A549 (cell line): Measurements from ENCODE around the gene NRG3.

Source experiments
- CTCF ChIP-seq: fragments of >200 bp; sonication (Bioruptor Twin); formaldehyde crosslinking; IDR thresholded peaks from 3 replicates; pipeline ENCODE4 v1.5.1; 2016
- SMC3 ChIP-seq: fragments of >200 bp; sonication (Bioruptor Twin); formaldehyde crosslinking; IDR thresholded peaks from 3 replicates; pipeline ENCODE4 v1.6.1; 2018; ENCODE audit warnings: inconsistent platforms

- no peak for TF ChIP-seq CTCF
- no peak for TF ChIP-seq SMC3
Observed at GRCh38 chr10:81943583-81943982, 68.6 kb downstream of the NRG3 start.
